ENCODE measurements around the gene RBFOX2.

RBFOX2 gene

GRCh38 chr22:35896111-35896705, 132.4 kb downstream of the RBFOX2 start:
- DNase-seq (ENCODE audit: low read depth), result no peak

GRCh38 chr22:35894937-35895708, 133.5 kb downstream of the RBFOX2 start:
- no peak for DNase-seq (ENCODE audit: low read depth)

DNA sequence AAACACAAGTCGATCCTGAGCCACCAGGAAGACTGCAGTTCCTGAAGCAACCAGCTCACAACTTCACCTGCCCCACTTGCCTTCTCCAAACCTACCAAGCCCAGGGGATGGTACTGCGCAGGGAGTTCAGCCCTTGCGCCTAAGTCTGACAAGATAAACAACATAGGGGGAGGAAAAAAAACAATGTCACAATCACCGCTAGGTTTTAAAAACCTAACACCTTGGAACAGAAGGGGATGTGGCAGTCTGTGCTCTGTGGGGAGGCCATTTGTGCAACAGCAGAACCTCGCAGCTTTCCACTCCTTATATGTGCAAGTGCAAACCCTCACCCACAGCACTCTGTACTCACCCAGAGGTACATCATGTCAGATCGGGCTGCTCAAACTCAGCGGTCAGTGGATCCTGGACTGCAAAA, 134.2 kb downstream of the RBFOX2 start:
- DNase-seq (ENCODE audit: low read depth), result no peak

GRCh38 chr22:35893698-35894097, 134.9 kb downstream of the RBFOX2 start:
- DNase-seq (ENCODE audit: low read depth), result no peak

GRCh38 chr22:35892192-35892591, 136.4 kb downstream of the RBFOX2 start:
- no peak for DNase-seq (ENCODE audit: low read depth)

- DNase-seq (ENCODE audit: low read depth), result no peak
Measured at GRCh38 chr22:35891442-35891841, 137.2 kb downstream of the RBFOX2 start.

GRCh38 chr22:35889071-35889470, 139.6 kb downstream of the RBFOX2 start:
- no peak for DNase-seq (ENCODE audit: low read depth)

DNA sequence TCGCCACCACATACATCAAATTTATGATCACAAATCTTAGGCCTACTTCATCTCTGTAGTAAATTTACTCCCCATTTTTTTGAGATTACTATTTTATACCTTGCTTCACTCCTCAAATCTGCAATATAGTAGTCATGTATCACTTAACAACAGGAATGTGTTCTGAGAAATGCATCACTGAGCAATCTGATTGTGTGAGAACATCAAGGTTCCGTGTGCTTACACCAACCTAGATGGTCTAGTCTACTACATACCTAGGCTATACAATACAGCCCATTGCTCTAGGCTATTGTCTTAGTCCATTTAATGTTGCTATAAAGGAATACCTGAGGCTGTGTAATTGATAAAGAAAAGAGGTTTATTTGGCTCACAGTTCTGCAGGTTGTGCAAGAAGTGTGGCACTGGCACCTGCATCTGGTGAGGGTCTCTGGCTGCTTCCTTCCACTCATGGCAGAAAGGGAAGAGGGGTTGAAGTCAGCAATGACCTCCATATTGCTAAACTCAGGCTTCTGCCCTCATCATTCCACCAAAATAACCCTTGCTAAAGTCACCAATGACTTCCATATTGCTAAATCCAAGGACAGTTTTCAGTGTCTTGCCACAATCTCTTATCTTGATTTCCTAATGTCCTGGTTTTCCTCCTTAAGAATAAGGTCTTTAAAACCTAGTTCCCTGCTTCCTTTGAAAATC, 140.3 kb downstream of the RBFOX2 start:
- no peak for DNase-seq (ENCODE audit: low read depth)

GRCh38 chr22:35887296-35887875, 141.2 kb downstream of the RBFOX2 start:
- DNase-seq (ENCODE audit: low read depth), result no peak

- no peak for DNase-seq (ENCODE audit: low read depth)
Measured at GRCh38 chr22:35886309-35886708, 142.3 kb downstream of the RBFOX2 start.

- no peak for DNase-seq (ENCODE audit: low read depth)
Measured at GRCh38 chr22:35884529-35884928, 144.1 kb downstream of the RBFOX2 start.

DNA sequence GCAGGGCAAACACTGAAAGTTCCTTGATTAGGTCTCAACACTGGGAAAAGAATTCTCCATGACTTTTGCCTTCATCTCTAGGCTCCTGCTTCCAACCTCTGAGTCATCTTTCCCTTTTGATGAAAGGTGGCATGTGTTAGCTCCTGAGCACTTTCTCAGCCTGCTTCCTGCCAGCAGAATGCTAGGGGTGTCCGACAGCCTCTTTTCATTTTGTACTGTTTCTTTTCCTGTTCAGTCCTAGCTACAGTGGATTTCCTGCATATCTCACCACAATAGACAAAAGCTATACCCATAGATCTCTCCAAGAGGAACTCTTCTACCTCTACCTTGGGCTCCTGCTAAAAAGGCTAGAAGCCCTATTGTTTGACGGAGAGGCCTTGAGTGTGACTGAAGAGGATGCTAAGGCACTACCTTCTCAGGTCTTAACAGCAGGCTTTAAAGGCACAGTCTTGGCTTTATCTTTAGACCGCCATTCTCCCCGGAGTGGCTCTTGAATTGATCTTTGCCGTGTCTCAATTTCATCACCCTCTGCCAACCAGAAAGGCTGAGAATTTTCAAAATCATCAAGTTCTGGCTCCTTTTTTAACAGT, 145.5 kb downstream of the RBFOX2 start:
- DNase-seq (ENCODE audit: low read depth), result no peak

GRCh38 chr22:35882211-35883030, 146.2 kb downstream of the RBFOX2 start:
- DNase-seq (ENCODE audit: low read depth), result no peak

- no peak for DNase-seq (ENCODE audit: low read depth)
Measured at GRCh38 chr22:35879351-35879750, 149.3 kb downstream of the RBFOX2 start.

GRCh38 chr22:35873426-35873825, 155.2 kb downstream of the RBFOX2 start:
- DNase-seq (ENCODE audit: low read depth), result no peak

DNA sequence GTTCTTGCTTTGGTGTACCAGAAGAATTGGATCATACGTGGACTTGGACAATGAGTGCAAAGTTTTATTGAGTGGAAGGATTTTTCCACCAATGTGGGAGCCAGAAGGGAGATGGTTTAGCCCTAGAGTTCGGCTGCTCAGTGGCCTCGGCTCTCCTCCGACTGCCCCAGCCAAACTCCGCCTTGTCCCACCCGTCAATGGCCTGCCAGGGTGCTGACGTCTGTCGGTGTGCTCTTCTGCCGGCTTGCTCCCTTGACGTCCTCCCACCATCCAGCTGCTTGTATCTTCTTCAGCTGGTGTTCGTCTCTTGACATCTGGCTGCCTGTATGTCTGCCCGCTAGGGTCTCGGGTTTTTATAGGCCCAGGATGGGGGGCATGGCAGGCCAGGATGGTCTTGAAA, 156.2 kb downstream of the RBFOX2 start:
- DNase-seq (ENCODE audit: low read depth), result no peak

GRCh38 chr22:35870517-35871293, 157.9 kb downstream of the RBFOX2 start:
- no peak for DNase-seq (ENCODE audit: low read depth)

- DNase-seq (ENCODE audit: low read depth), result no peak
Measured at GRCh38 chr22:35868938-35869337, 159.7 kb downstream of the RBFOX2 start.

GRCh38 chr22:35866651-35867050, 162.0 kb downstream of the RBFOX2 start:
- no peak for DNase-seq (ENCODE audit: low read depth)

GRCh38 chr22:35864545-35865165, 164.0 kb downstream of the RBFOX2 start:
- no peak for DNase-seq (ENCODE audit: low read depth)

All from stimulated activated CD8-positive, alpha-beta memory T cell treated with anti-CD3 and anti-CD28 coated beads, Interleukin-12 subunit alpha, Interleukin-12 subunit beta, amount 100 ng/mL, for 4 hours (primary cell).